ENCODE measurements around the gene EPB41L5.
A peak's percentile ranks its signal among the peaks of the same experiment; 100 is the strongest.

The EPB41L5 gene

DNA sequence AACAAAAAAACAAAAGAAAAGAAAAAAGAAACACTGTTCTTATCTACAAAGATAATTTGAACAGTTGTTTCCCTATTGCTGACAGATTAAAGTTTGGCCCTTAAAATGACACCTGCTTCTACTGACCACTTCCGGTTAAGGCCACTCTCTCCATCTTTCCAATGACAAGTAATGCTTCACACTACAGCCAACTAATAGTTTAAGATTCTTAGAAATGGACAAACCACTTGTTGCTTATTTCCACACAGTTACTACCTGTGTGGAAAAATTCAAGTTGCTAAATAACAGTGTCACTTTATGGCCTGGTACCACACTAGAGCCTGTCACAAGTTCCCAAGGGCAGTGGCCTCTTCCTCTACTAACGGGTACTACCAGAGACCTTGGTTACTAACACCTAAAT, 207.9 kb downstream of the EPB41L5 start:
- no peak overlapping the region for H3K27ac ChIP-seq
- no peak for DNase-seq (ENCODE audit: low read depth, low spot score)

DNA sequence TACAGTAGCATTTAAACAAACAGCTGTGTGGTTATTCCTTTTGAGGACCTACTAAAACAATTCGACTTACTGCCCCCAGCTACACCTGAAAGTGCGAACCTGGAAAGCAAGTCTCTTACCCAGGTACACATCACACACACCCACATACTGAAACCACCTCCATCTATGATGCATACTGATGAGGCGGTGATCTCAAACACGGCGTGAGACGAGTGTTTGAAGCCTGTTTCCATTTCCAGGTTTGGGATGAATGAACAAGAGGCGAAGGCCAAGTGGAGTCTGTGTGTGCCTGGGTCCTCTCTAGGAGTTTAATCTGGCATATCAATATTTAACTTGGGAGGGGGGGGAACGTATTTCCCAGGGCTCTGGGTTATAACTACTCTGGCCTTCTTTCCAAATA, 208.7 kb downstream of the EPB41L5 start:
- no peak for DNase-seq (ENCODE audit: low read depth, low spot score)

DNA sequence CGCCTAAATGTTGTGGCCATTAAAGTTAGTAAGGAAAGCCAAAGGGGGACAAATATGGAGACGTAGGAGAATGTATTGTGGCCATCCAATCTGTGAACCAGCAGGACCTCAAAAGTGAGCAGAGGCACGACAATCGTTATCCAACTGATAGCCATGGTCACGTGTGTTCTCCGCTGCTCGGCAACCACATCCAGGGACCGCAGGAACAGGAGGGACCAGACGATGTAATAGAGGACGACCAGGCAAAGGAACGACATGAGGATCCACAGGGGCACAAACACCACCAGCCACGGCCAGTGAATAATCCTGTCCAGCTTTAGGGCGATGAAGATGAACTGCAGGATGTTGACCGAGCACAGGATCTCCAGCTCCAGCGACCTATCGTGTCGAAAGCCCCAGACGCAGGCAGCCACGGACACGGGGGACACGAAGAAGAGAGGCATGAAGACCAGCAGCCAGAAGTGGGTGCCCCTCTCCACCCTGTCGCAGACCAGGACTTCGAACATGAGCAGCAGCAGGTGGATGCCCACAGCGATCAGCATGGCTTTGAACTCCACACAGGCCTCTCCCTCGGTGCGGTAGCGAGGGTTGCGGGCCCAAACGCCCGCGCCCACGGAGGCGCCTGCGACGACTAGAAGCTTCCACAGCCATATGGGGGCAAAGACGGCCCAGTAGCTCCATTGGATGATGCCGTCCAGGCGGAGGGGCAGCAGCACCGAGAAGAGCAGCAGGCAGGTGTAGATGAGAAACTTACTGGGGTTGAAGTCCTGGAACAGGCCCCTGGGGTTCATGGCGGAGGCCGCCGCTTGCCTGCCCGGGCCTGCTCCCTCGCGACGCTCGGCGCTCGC, 209.5 kb downstream of the EPB41L5 start:
- DNase-seq (ENCODE audit: low read depth, low spot score) = no peak
- peak overlapping the region; percentile 90 for H3K27ac ChIP-seq

More for the DNA sequence above, 208.7 kb downstream of the EPB41L5 start:
- H3K27ac ChIP-seq = no peak overlapping the region

DNA sequence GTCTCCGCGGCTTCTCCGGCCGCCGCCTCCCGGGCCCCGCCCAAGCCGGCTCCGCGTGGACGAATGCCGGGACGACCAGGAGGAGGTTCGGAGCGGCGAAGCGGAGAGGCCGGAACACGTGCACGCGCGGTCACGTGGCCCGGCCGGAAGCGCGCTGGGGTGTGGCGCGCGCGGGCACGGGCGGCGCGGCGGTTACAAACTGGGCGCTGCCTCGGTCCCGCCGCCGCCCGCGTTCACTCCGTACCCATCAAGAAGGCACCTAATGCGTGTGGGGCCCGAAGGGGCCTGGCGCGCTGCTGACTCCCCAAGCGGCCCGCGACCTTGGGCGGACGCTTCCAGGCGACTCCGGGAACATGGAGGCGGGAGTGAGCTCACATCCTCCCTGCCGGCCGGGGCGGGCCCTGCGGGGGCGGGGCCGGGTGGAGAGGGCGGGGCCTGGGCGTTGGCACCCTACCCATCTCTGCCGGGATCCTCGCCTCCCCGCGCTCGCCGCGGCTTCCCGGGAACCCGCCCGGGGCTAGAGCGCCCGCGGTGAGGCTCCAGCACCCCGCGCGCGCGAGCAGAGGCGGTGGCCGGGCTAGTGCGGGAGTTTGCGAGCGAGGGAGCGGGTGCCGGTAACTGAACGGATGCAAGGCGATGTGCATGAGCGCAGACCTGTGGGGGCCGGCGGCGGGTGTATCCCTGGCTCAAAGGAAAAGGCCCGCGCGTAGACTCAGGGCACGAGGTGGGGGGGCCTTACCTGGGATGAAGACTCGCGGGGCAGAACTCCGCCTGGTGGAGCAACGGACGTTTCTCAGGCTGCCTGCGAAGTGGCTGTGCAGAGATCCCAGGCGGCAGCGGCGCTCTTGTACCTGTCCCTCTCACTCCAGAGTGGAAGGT, 210.4 kb downstream of the EPB41L5 start, which contains the start of gene TMEM185B:
TSS of gene TMEM185B (minus strand) at position 367 of the 879 bp plus-strand sequence. CDS start 424 bp downstream, outside the sequence.
- DNase-seq (ENCODE audit: low read depth, low spot score) = no peak
- H3K27ac ChIP-seq = peak within 1 kb of the TSS; percentile 90

DNA sequence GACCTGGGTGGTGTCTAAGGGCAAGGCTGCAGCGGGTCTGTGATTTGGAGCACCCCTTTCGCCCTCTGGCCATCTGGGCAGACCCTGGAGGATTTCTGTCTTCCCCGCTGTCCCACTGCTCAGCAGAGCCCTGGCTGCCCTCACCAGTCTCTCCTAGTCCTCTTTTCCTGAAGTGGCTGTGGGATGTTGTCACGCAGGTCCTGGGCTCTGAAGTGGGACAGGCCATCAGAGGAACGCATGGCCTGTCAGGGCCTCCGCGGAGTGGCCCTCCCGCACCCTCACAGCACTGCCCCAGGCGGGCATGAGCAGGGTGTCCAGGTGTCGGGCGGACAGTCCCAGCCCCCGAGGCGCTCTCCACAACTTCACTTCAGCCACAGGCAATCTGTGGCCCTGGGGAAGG, 211.4 kb downstream of the EPB41L5 start:
- no peak overlapping the region for H3K27ac ChIP-seq
- DNase-seq (ENCODE audit: low read depth, low spot score) = no peak

DNA sequence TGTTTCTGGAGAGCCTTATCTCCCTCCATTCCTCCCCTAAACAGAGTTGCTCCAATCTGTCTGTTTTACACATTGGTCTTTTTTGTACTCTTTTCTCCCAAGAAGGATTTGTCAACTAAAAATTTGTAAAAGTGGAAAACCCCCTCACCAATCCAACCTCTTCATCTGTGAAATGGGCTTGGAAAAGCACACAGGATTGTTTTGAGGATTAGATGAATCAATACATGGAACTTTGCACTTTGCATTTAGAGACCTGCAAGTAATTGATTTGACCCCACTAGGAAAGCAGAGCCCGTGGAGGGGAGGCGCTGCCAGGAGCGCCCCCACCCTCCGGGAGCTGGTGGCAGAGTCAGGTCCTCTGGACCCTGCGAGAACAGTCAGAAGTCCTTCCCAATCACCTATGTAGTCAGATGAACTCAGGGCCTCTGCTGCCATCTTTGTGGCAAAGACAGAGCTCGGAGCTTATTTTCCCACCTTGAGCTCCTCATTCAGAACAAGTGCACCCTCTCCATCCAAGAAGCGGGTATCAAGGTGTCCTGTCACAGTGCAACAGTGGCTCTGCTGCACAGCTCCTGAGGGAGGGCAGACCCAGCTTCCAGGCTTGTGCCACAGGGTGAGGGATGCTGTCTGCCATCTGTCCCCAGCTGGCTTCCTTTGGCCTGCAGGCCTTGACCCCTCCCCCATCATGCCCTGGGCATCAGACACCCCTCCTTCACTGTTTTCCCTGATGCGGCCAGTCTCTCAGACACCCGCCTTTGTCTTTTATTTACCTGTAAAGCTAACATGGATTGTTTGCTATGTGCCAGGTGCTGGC, 212.1 kb downstream of the EPB41L5 start:
- DNase-seq (ENCODE audit: low read depth, low spot score) = no peak
- H3K27ac ChIP-seq = no peak overlapping the region

DNA sequence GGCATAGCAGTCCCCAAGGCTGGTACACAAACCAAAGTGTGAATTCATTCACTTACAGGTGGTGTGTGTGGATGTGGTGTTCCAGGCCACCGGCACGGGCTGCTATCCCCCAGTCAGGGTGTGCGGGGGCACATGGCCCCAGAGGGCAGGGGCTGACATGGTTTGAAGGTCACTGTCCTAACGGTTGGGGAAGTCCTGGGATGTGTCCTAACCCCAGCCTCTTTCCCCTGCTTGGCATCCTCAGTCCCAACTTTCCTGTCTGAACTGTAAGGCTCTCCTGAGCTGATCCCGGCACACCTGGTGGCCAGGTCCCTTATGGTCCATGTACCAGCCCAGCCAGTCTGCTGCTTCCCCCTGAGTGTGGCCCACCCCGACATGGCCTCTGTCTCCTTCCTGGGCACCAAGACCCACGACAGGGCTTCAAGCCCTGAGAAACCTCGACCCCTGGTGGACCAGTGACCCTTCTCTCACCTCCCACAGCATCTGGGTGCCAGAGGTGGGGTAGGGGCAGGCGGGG, 212.7 kb downstream of the EPB41L5 start:
- H3K27ac ChIP-seq = no peak overlapping the region
- no peak for DNase-seq (ENCODE audit: low read depth, low spot score)

DNA sequence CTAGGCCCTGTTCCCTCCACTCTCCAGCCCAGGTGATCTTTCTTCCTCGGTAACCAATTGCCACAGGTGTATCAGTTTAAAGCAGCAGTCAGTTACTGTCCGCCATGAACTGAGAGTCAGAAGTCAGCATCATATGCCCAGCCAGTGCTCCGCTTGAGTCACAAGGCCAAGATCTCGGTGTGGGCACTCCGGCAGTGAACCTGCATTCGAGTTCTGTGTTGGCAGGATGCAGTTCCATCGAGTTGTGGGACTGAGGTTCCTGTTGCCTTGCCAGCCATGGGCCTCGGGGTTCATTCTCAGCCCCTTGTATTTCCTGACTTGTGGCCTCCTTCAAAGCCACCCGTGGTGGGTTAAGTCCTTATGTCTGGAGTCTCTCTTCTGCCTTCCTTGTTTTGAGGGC, 213.4 kb downstream of the EPB41L5 start:
- no peak overlapping the region for H3K27ac ChIP-seq
- no peak for DNase-seq (ENCODE audit: low read depth, low spot score)

DNA sequence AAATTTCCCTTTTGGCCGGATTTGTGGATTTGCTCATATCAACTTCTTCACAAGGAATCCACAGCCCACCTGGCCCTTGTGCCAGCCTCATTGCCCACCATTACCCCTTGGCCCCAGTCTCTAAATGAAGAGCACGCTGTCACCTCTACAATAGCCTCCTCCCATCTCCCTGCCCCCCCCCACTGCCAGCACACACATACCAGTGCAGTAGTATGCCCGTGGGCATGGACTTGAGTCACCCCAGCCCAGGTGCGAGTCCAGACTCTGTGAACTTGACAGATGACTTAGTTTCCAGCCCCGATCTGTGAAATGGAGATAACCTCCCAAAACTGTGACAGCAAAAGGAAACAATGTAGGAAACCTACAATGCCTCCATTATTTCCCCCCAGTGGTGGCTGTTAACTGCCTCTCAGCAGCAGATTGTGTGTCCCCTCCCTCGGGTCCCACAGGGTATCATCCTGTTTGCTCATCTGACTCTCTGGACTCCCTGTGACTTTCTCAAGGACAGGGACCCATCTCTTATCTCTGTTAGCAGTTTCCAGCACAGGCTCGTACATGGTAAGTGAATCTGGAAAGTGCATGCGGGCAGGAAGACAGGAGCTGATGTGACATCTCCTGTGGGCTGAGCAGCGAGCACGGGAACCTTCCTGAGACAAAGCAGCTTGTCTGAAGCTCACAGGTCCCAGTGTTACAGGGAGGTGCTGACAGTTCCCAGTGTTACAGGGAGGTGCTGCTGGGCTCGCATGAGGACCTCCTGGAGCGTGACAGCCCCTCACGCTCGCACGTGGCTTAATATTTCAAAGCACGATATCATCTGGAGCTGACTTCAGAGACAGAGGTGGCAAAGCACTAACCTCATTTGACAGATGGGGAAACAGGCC, 214.5 kb downstream of the EPB41L5 start:
- no peak for DNase-seq (ENCODE audit: low read depth, low spot score)
- no peak overlapping the region for H3K27ac ChIP-seq

DNA sequence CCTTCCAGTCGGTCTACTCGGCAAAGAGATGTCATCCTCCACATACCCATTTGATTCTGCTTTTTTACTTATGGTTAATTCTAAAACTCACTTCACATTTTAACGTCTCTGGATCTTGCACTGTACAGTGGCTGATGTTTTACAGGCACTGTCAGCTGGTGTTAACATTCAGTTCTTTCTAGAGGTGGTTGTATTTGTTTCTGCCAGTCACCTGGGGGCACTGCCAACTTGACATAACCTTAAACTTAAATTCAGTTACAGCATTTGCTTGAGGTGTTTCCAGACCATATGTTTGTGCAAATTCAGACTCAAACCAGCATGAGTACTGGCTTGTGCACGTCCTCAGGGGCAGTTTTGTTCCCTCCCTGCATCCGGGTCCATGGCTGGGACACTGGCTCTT, 215.6 kb downstream of the EPB41L5 start:
- no peak overlapping the region for H3K27ac ChIP-seq
- DNase-seq (ENCODE audit: low read depth, low spot score) = no peak

All from epithelial cell of prostate (primary cell).